NAMALWA (cell line): ENCODE measurements around the gene SBDS.
A peak's percentile ranks its signal among the peaks of the same experiment; 100 is the strongest.
"Not testable (repeated sequence)": the region's sequence is repeated elsewhere in the genome, so short reads cannot be mapped to it uniquely, and the experiment has no call there.

ENCODE experiments used
- DNase-seq: peaks from one replicate; pipeline ENCODE4 v3.0.0-alpha.2; 2015; ENCODE audit warnings: low spot score

SBDS gene

GRCh38 chr7:66994691-66995049 is 716 bp downstream of the SBDS start:
- DNase-seq: peak; percentile 89

GRCh38 chr7:66994051-66994450 is 1.3 kb downstream of the SBDS start:
- DNase-seq: peak; percentile 56

GRCh38 chr7:66989552-66989951 is 5.8 kb downstream of the SBDS start:
- DNase-seq: not testable (repeated sequence)

- peak; percentile 65 for DNase-seq
These were observed 15.1 kb downstream of the SBDS start for GRCh38 chr7:66980336-66980735.

- not testable (repeated sequence) for DNase-seq
These were observed 16.4 kb downstream of the SBDS start for GRCh38 chr7:66979013-66979412.

- DNase-seq: not testable (repeated sequence)
These were observed 17.1 kb downstream of the SBDS start for GRCh38 chr7:66978312-66978711.

GRCh38 chr7:66974986-66975590 is 20.3 kb downstream of the SBDS start:
- peak; percentile 64 for DNase-seq

- no peak for DNase-seq
These were observed 25.1 kb downstream of the SBDS start for GRCh38 chr7:66970310-66970709.

GRCh38 chr7:66969001-66969400 is 26.4 kb downstream of the SBDS start:
- DNase-seq: not testable (repeated sequence)

GRCh38 chr7:66967029-66967428 is 28.4 kb downstream of the SBDS start:
- DNase-seq: peak; percentile 37

GRCh38 chr7:66964411-66964810 is 31.0 kb downstream of the SBDS start:
- no peak for DNase-seq

GRCh38 chr7:66961096-66961495 is 34.3 kb downstream of the SBDS start:
- no peak for DNase-seq

GRCh38 chr7:66960192-66960591 is 35.2 kb downstream of the SBDS start:
- DNase-seq: no peak

GRCh38 chr7:66958538-66959350 is 36.6 kb downstream of the SBDS start:
- no peak for DNase-seq

- DNase-seq: no peak
These were observed 37.6 kb downstream of the SBDS start for GRCh38 chr7:66957595-66958290.

- DNase-seq: peak; percentile 65
These were observed 42.4 kb downstream of the SBDS start for GRCh38 chr7:66953044-66953427.

- no peak for DNase-seq
These were observed 42.9 kb downstream of the SBDS start for GRCh38 chr7:66952343-66953043.

GRCh38 chr7:66950763-66951162 is 44.6 kb downstream of the SBDS start:
- no peak for DNase-seq

- DNase-seq: no peak
These were observed 45.1 kb downstream of the SBDS start for GRCh38 chr7:66950311-66950710.

- no peak for DNase-seq
These were observed 46.8 kb downstream of the SBDS start for GRCh38 chr7:66948480-66949109.

- DNase-seq: no peak
These were observed 48.8 kb downstream of the SBDS start for GRCh38 chr7:66946545-66946944.

- no peak for DNase-seq
These were observed 56.1 kb downstream of the SBDS start for GRCh38 chr7:66939325-66939724.
